Vagina (tissue), 2 donors: ENCODE data around the gene BGN.

Experiments
- POLR2A ChIP-seq, 2 donors: fragments of 450-650 bp; IDR thresholded peaks; one replicate each; pipeline ENCODE4 v1.6.1; 2017; ENCODE audit warnings: antibody characterized with exemption in 2 of 2, mild to moderate bottlenecking in 2 of 2, moderate library complexity in 2 of 2
- POLR2AphosphoS5 ChIP-seq, 2 donors: sonication (generic); formaldehyde crosslinking; IDR thresholded peaks; one replicate each; pipeline ENCODE4 v1.9.0; 2017; ENCODE audit warnings: antibody characterized with exemption in 2 of 2, mild to moderate bottlenecking in 2 of 2, low read depth in 1 of 2; ENCODE audit not compliant: insufficient read depth in 1 of 2

- TF ChIP-seq POLR2A (IDR thresholded peaks at IDR 0.05) (no peak), POLR2AphosphoS5 (IDR thresholded peaks at IDR 0.05; ENCODE audit: insufficient read depth in 1 of 2, low read depth in 1 of 2) (no peak)
Observed at GRCh38 chrX:153447581-153447960, 47.2 kb upstream of the BGN start.
